ENCODE results near the gene DCAF8L2.
A peak's percentile ranks its signal among the peaks of the same experiment; 100 is the strongest.
"Not testable (repeated sequence)": the region's sequence is repeated elsewhere in the genome, so short reads cannot be mapped to it uniquely, and the experiment has no call there.

The DCAF8L2 gene

DNA sequence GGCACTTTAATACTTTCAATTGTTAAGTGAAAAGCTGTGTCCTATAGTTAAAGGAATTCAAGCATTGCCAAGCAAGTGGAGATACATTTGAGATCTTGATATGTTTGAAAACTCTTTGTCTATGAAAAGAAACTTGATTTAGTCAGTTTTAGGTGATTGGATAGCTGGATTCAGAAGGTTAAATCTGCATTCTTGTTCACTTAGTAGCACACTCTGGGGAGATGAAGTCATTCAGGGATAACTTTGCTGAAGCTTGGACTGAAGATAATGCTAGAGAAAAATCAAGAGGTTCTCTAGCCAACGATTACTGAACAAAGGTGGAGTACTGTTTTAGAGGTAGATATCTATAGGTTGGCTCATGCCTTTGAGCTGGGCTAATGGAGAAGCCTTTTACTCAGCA, 90.6 kb downstream of the DCAF8L2 start:
- no peak for DNase-seq

DNA sequence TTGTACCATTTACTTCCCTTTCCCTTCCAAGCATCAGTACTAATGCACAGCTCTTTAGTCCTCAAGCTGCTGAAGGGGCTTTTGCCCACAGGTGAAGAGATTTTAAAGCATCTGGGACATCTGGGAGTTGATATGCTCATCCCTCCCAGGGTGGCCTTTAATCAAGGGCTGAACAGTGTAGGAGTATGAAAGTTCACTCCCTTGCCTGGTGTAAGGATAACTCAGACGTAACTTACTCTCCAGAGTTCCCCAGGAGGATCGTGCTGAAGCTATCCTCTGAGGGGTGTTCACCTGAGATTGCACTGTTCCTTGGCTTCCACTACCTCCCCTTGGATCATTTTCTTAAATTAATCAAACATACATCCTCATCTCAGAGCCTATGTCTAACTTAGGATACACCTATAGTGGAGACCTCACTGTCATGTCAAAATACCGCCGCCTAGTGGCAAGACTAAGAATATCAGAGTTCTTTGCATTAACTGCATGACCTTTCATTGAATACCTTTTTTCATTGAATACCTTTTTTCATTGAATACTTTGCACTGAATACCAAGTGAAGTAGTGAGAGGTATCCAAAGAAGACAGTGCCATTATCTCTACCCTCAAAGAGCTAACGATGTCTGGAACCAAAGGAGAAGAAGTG, 93.5 kb downstream of the DCAF8L2 start:
- peak; percentile 5 for DNase-seq

DNA sequence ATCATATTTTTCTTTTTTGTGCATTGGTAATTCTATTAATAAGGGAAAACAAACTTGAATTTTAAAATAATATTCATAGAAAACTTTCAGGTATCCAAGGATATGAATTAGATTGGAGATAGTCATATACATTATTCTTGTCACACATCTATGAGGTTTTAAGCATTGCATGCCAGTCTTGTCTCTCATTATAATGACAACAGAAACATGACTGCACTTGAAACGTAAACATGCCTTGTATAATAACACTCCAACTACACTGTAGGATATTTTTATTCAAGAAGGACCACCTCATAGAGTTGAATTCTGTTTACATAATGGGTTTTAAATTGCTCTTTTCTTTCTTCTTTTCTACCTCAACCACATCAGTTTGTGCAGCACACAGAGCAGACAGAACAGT, 104.5 kb downstream of the DCAF8L2 start:
- no peak for DNase-seq

DNA sequence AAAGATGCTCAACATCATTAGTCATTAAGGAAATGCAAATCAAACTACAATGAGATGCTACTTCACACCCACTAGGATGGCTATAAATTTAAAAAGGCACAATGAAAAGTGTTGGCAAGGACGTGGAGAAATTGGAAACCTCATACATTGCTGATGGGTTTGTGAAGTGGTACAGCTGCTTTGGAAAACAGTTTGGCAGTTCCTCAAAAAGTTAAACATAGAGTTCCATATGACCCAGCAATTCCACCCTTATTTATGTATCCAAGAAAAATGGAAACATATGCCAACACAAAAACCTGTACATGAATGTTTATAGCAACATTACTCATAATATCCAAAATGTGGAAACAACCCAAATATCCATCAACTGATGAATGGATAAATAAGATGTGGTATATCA, 116.4 kb downstream of the DCAF8L2 start:
- DNase-seq, result no peak

DNA sequence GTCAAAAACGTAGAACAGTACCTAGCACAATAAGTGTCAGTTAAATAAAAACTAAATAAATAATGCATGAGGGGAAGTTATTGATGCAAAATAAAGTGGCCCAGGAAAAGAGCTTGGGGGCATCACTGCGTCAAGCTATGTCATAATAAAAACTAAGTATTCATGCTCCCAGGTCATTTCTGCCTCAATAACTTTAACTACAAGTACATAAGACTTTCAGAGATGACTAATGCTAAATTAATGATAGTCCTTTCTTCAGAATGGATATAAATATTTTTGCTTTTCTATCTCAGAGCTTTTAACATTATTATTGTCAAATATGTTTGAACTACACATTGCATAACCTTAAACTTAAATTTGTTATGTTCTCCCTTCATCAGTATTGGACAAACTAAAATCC, 125.5 kb downstream of the DCAF8L2 start:
- no peak for DNase-seq

DNA sequence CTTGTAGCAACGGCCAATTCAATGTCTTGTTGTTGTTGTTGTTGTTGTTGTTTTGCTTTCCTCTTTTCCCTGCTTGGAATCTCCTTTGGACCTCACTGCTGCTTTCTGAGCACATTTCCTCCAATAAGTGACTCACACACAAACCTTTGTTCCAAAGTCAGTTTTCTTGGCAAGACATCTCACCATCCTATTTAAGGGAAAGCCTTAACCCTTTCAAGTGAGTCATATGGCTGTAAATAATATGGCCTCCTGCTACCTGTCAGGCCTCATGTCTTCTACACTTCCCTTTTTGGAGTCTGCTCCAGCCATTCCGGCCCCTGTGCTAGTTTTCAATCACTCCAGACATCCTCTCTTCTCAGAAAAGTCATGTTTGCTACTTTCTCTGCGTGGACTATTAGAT, 138.1 kb downstream of the DCAF8L2 start:
- no peak for DNase-seq

DNA sequence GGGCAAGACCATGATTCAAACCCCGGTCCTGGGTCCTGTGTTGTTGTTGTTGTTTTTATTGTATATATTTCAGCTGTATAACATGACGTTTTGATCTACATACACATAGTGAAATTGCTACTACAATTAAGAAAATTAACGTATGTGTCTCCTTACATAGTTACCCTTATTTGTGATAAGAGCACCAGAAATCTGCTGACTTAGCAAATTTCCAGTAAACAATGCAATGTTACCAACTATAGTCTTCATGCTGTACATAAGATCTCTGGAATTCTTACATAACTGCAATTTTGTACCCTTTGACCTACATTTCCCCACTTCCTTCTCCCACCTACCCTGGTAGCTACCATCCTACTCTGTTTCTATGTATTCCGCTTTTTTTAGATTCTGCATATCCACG, 141.8 kb downstream of the DCAF8L2 start:
- DNase-seq, result no peak

DNA sequence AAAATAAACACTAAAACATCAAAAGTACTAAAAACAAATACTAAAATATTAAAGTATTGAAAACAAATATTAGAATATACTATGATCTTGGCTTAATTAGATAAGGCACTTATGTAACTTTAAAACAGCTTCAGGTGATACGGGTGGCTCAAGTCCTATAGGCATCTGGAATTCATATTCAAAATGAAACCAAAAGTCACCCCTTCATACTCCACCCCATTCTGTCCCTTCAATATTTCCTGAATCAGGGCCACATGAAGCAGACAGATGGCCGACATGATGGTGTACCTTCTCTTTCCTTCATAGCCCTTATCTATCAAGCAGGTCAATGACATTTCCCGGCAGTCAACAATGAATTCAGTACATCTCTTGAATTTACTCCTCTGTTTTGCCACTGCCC, 145.8 kb downstream of the DCAF8L2 start:
- no peak for DNase-seq

DNA sequence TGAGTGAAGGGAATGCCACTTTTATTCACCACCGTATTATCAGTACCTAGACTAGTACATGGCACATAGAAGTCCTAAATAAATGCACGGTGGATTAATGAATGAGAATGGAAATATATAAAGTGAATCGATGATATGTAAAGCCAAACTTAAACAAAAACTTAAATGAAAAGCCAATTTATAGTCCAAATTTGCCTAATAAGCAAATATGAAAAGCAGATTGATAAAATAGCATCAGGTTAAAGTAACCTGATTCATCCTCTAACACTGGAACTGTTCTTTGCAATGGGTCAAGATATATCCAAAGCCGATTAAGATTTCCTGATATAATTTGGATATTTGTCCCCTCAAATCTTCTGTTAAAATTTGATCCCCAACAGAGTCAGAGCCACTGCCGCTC, 150.8 kb downstream of the DCAF8L2 start:
- DNase-seq, result no peak

DNA sequence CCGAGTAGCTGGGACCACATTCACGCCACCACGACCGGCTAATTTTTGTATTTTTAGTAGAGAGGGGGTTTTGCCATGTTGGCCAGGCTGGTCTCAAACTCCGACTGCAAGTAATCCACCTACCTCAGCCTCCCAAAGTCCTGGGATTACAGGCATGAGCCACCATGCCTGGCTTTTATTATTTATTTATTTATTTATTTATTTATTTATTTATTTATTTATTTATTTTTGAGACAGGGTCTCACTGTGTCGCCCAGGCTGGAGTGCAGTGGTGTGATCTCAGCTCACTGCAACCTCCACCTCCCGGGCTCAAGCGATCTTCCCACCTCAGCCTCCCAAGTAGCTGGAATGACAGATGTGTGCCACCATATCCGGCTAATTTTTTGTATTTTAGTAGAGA, 153.4 kb downstream of the DCAF8L2 start:
- not testable (repeated sequence) for DNase-seq

DNA sequence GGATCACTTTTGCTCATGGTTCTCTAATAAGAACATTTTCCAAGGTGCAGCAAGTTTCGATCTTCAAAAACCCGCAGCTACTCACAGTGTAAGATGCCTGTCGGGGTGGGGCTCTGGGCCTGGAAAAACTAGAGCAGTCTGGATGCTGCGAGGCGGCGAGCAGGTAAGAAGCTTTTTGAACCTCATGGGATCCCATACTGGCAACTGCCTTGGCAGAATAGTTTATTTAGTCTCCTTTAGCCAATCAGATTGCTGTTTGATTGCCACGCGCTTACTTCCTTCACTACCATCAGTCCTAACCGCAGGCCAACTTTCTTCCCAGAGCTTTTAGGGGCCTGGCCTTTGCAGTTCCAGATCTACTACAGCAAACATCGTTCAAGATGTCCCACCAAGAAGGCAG, 156.4 kb downstream of the DCAF8L2 start:
- DNase-seq, result no peak

DNA sequence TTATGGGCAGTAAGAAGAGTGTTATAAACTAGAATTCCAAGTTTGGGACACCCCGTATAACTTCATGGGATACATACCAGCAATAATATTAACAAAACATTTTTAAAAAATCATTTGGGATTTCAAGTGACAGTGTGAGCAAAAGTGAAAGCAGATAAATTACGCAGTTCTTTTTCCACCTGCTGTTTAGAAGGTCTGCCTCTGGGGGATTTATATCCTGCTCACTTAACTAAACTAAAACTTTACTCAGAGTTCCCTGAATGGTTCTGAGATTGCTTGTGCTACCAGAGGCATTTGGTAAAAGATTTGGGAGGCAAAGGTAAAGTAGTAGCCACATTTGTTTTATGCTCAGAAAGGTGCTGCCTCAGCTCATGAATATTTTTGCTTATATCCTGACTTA, 160.2 kb downstream of the DCAF8L2 start:
- DNase-seq, result not testable (repeated sequence)

DNA sequence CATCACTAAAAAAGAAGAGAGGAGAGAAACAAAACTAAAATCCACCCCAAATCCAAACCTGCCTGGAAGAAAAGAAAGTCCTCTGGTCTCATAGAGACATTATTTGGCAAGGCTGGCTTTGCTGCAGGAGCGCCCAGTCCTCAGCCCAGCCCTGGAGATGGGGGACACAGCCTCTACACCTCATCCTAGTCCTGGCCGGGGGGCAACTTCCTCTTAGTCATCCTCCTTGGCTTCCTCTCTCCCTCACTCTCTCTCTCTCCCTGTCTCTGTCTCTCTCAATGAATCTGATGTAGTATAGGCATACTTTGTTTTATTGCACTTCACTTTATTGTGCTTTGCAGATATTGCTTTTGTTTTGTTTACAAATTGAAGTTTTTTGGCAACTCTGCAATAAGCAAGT, 161.8 kb downstream of the DCAF8L2 start:
- DNase-seq, result no peak

DNA sequence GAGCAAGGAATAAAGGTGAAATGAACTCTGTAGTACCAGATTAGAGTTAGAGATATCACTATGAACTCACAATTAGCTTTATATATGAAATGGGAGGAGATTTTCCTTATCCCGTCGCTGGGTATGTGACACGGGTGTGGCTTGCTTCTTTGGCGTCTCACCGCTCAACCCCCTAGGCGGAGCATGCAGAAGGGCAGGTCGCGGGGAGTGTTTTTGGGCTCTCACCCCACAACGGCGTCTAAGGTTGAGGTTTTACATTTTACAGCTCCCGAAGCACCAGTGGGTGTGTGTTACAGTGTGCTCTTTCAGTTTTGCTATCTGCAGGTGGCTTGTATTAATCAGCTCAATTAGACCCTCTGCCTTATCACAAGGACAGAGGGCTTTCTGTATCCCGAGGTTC, 175.6 kb downstream of the DCAF8L2 start:
- no peak for DNase-seq

DNA sequence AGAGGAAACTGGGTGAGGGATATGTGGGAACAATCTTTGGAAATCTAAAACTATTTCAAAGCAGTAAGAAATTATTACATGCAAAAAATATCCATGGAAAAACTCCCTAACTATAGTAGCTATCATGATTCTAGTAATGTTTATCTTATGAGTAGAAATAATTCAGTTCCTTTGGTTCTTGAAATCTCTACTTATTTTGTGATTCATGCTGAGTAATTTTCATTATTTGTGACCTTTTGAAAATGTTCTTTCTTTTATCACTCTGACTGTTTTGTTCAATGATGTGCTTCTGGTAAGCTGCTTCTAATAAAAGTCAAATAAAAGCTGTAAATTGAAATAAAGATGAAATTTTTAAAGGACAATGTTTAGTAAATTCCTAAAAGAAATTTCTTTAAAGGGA, 177.2 kb downstream of the DCAF8L2 start:
- DNase-seq, result no peak

DNA sequence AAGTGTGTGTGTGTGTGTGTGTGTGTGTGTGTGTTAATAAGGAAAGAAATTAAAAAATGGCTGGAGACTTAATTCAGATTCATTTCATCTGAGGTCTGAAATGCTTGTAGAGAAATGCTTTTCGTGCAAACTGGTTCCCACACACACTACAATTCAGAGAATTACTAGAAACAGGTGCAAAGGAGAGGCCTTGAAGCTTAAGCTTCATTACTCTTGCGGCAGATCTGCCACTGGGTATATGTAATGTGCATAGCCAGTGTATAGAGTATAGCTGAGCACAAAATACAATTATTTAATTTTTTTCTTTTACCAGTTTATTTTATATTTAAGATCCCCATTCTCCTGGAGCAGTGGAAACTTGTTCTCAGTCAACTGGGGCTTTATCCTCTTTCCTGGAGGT, 185.8 kb downstream of the DCAF8L2 start:
- DNase-seq, result no peak

DNA sequence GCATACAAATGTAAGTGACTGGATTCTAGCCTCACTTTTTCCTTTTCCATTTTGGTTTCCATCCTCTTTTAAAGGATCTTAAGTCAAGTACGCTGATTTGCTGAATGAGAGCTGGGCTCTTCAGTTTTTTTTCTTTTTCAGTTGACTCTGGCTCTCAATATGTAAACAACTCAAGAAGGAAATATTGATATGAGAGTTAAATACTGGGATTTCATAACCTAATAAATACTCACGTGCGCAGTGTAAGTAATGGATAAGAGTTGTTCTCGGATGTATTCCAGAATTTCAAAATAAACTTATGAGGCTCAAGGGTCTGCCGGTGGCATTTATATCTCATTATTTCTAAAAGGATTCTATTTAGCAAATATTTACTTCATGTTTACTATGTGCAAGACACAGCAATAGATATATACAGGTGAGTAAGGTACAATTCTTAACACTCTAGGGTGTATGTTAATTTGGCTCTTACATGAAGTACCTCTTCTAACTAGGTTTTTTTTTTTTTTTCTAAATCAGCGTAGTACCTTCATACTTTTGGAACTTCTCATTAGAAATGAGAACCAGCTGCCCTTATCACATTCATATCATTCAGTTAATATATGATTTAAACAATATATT, 206.6 kb downstream of the DCAF8L2 start:
- no peak for DNase-seq

DNA sequence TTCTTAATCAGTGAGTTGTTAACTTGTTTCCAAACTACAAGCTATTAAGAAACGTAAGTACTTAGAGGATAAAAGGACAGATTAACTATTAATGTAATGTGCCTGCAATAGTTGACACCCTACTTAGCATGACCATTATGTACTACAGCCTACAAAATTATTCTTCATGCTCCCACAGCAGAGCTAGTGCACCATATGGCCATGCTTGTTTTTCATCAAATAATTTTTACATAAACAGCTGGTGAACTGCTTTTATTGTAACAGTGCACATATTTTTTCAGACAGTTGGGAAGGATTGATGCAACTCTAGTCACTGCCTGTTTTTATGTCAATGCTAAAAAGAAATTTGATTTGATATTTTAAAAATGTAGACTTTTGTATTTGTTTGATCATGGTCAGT, 207.4 kb downstream of the DCAF8L2 start:
- DNase-seq, result no peak
